ENCODE data around the gene USHBP1. TPM values are rescaled to one million over a fixed set of nuclear protein-coding genes. Genes with fewer than 3 reads are reported as not detected.

Gene USHBP1, protein sequence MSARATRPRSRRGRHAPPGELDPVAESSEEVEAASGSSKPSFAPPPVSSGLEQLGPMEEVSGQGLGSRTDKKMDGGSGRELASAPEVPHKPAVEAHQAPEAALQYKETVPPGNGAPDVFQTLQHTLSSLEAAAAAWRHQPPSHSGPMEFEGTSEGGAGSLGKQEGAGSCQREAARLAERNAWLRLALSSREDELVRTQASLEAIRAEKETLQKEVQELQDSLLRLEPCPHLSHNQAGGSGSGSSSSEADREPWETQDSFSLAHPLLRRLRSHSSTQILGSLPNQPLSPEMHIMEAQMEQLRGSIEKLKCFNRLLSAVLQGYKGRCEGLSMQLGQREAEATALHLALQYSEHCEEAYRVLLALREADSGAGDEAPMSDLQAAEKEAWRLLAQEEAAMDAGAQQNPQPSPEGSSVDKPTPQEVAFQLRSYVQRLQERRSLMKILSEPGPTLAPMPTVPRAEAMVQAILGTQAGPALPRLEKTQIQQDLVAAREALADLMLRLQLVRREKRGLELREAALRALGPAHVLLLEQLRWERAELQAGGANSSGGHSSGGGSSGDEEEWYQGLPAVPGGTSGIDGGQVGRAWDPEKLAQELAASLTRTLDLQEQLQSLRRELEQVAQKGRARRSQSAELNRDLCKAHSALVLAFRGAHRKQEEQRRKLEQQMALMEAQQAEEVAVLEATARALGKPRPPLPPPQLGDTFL
- total RNA-seq = 1 to 10 TPM in 3 of 4 donors, under 1 TPM in 1; 0.80 to 3.0 (median 2.0) TPM

- TF ChIP-seq, protein P1, sequence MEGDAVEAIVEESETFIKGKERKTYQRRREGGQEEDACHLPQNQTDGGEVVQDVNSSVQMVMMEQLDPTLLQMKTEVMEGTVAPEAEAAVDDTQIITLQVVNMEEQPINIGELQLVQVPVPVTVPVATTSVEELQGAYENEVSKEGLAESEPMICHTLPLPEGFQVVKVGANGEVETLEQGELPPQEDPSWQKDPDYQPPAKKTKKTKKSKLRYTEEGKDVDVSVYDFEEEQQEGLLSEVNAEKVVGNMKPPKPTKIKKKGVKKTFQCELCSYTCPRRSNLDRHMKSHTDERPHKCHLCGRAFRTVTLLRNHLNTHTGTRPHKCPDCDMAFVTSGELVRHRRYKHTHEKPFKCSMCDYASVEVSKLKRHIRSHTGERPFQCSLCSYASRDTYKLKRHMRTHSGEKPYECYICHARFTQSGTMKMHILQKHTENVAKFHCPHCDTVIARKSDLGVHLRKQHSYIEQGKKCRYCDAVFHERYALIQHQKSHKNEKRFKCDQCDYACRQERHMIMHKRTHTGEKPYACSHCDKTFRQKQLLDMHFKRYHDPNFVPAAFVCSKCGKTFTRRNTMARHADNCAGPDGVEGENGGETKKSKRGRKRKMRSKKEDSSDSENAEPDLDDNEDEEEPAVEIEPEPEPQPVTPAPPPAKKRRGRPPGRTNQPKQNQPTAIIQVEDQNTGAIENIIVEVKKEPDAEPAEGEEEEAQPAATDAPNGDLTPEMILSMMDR (IDR thresholded peaks at IDR 0.05) = no peak
- no peak for TF ChIP-seq POLR2A (IDR thresholded peaks at IDR 0.05)
- intact Hi-C loops (cut with DNase I; ENCODE audit: low total_unique reads) = no loop called here
- no peak within 1 kb of the TSS for H3K4me3 ChIP-seq (ENCODE audit: low read depth, poor library complexity, severe bottlenecking)
- WGBS, 2 donors = 30 to 43% methylated on average over 5 of the region's 5 CpGs
- no peak for DNase-seq (ENCODE audit: low spot score in 2 of 2)
Observed at GRCh38 chr19:17264641-17264979, at the start of gene USHBP1. USHBP1 (minus strand) TSS chr19:17264745; CDS start chr19:17264299, 446 bp downstream.

- 87 to 88% methylated on average over 19 of the region's 19 CpGs for WGBS, 2 donors
- TF ChIP-seq, protein P1 (IDR thresholded peaks at IDR 0.05) = no peak
- TF ChIP-seq POLR2A (IDR thresholded peaks at IDR 0.05) = no peak
- DNase-seq (ENCODE audit: low spot score in 2 of 2) = peak in 1 of 2 donors; percentile 84
- intact Hi-C loops (cut with DNase I; ENCODE audit: low total_unique reads) = no loop called here
- no peak overlapping the region for H3K4me3 ChIP-seq (ENCODE audit: low read depth, poor library complexity, severe bottlenecking)
Observed at GRCh38 chr19:17314007-17314593, 49.6 kb upstream of the USHBP1 start.

DNA sequence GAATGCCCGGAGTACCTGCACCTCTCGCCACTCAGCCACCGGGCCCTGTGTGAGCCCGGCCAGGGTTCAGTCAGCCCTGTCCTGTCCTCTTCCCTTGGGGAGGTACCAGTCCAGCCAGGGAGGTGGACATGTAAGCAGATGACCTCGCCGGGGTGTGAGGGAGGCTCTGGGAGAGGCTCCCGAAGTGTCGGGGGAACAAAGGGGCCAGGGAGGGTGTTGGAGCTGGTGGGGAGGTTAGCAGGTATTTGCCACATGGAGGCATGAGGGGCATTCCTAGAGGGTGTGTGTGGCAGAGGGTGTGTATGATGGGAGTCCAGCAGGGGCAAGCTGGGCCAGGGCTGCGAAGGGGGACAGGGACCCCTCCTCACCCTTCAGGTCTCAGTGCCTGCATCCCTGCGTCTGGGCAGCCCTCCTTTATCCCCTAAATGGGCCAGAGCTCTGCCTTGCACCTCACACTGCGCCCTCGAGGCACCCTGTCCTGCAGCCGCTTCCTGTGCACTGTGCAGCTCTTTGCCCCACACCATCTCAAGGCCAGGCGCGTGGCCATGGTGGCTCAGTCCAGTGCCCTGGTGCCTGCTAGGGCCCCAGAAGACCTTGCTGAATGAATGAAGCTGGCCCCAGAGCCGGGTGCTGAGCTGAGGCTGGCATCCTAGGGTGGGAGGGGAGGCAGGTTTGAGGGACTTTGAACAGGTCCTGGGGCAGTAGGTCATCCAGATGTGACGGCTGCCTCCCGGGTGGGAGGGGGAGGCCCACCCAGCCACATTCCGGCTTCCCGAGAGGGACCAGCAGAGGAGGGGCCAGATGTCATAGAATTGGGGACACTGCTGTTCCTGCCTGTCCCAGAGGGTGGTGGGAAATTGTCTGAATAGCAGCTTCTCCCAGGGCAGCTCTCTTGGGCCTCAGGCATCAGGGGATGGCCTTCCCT, 47.9 kb upstream of the USHBP1 start:
- peak in 1 of 2 donors; percentile 84 for DNase-seq (ENCODE audit: low spot score in 2 of 2)
- 77 to 80% methylated on average over 17 to 18 of the region's 20 CpGs for WGBS, 2 donors
- intact Hi-C loops (cut with DNase I; ENCODE audit: low total_unique reads) = no loop called here
- TF ChIP-seq POLR2A (IDR thresholded peaks at IDR 0.05) = no peak
- TF ChIP-seq, protein P1 (IDR thresholded peaks at IDR 0.05) = no peak
- no peak overlapping the region for H3K4me3 ChIP-seq (ENCODE audit: low read depth, poor library complexity, severe bottlenecking)

DNA sequence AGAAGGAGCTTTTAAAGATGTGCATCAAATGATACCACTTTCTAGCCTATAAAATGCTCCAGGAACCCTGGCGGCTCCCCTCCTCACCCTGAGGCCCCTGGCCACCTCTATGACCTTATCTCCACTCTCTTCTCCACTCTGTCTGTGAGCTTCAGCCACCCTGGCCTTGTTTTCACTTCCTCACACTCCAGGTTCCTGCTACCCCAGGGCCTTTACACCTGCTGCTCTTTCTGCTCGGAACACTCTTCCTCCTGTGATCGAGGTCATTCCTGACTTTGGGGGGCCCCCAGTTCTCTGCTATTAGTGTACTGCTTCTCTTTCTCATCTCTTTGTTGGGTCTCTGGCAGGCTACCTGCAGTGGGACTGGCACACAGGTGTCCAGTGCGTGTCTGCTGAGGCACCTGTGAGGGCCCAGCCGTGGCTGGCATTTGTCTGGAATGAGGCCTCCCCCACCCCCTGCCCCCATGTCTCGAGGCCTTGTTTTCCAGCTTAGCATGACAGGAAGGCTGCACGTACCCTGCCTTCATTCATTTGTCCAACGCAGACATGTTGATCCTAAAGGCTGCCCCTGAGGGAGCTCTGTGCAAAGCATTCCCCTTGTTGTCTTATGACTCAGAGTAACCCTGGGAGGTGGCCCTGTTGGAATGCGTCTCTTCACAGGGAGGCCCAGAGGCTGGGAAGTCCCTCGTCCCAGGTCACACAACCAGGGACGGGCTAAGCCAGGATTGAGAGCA, 47.1 kb upstream of the USHBP1 start:
- WGBS, 2 donors = 55% methylated on average over 11 of the region's 11 CpGs
- no peak for DNase-seq (ENCODE audit: low spot score in 2 of 2)
- intact Hi-C loops (cut with DNase I; ENCODE audit: low total_unique reads) = no loop called here
- no peak for TF ChIP-seq POLR2A (IDR thresholded peaks at IDR 0.05)
- TF ChIP-seq, protein P1 (IDR thresholded peaks at IDR 0.05) = no peak
- H3K4me3 ChIP-seq (ENCODE audit: low read depth, poor library complexity, severe bottlenecking) = no peak overlapping the region

All from lower leg skin (tissue), 4 donors.